HG02973 (cell line): ENCODE data around the gene POFUT1.

Source experiments
- ATAC-seq: cut with Tn5 transposase; IDR thresholded peaks from one replicate; pipeline ENCODE4 v1.9.1; 2021; ENCODE audit warnings: moderate library complexity; ENCODE audit not compliant: unreplicated experiment

POFUT1 gene

GRCh38 chr20:32205843-32206759 is 1.6 kb upstream of the POFUT1 start:
- no peak for ATAC-seq

- ATAC-seq: no peak
These were observed 687 bp upstream of the POFUT1 start for GRCh38 chr20:32206760-32207625.

GRCh38 chr20:32208499-32209154 is 947 bp downstream of the POFUT1 start:
- no peak for ATAC-seq

GRCh38 chr20:32209850-32210605 is 2.3 kb downstream of the POFUT1 start:
- ATAC-seq: no peak

- ATAC-seq: no peak
These were observed 6.2 kb downstream of the POFUT1 start for GRCh38 chr20:32213870-32214269.

- ATAC-seq: no peak
These were observed 7.5 kb downstream of the POFUT1 start for GRCh38 chr20:32215147-32215546.

GRCh38 chr20:32215729-32216128 is 8.0 kb downstream of the POFUT1 start:
- no peak for ATAC-seq

- ATAC-seq: no peak
These were observed 8.8 kb downstream of the POFUT1 start for GRCh38 chr20:32216179-32217142.

- ATAC-seq: no peak
These were observed 10.6 kb downstream of the POFUT1 start for GRCh38 chr20:32218156-32218900.

GRCh38 chr20:32224463-32224862 is 16.8 kb downstream of the POFUT1 start:
- ATAC-seq: no peak

GRCh38 chr20:32226391-32226790 is 18.7 kb downstream of the POFUT1 start:
- no peak for ATAC-seq

GRCh38 chr20:32227306-32227705 is 19.6 kb downstream of the POFUT1 start:
- no peak for ATAC-seq

GRCh38 chr20:32227744-32228688 is 20.3 kb downstream of the POFUT1 start:
- no peak for ATAC-seq

- ATAC-seq: no peak
These were observed 21.6 kb downstream of the POFUT1 start for GRCh38 chr20:32229251-32229747.

GRCh38 chr20:32230707-32231106 is 23.0 kb downstream of the POFUT1 start:
- no peak for ATAC-seq

- ATAC-seq: no peak
These were observed 23.6 kb downstream of the POFUT1 start for GRCh38 chr20:32231245-32231644.

- no peak for ATAC-seq
These were observed 24.2 kb downstream of the POFUT1 start for GRCh38 chr20:32231847-32232246.
